Stomach (tissue), 4 donors: ENCODE results near the gene ARHGAP35.

Experiments used
- EP300 ChIP-seq: sonication (generic); formaldehyde crosslinking; IDR thresholded peaks from one replicate; pipeline ENCODE4 v1.6.1; 2017; ENCODE audit warnings: antibody characterized with exemption
- POLR2A ChIP-seq, 4 donors: fragments of 450-650 bp; IDR thresholded peaks; one replicate each; pipeline ENCODE4 v1.6.1; 2016; ENCODE audit warnings: antibody characterized with exemption in 4 of 4, control low read depth in 2 of 4, mild to moderate bottlenecking in 1 of 4, moderate library complexity in 1 of 4
- POLR2AphosphoS5 ChIP-seq, 3 donors: sonication (generic); formaldehyde crosslinking; IDR thresholded peaks; one replicate each; pipeline ENCODE4 v1.6.1; 2016; ENCODE audit warnings: antibody characterized with exemption in 3 of 3

DNA sequence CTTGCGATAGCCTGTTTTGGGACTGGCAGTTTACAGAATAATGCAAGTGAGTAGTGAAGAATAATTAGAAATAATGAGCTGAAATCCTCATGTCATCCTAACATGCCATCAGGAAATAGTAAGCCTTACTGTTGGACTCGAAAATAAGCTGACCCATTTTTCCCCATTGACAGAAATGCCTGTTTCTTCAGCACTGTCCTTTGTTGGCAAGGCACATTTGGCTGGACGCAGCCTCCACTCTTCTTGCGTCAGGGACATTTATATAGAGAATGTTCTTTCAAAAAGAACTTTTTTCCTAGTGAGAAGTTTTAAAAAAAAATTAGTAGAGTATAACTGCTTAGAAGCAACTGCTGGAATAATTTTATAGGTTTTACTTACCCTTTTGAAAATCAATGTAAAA is 47.1 kb downstream of the ARHGAP35 start:
- TF ChIP-seq POLR2AphosphoS5 (IDR thresholded peaks at IDR 0.05) (no peak), POLR2A (IDR thresholded peaks at IDR 0.05) (no peak), EP300 (no peak)
